LNCaP clone FGC (cell line): ENCODE data around the gene LHPP.

Experiments used
- DNase-seq: peaks from one replicate; pipeline ENCODE4 v3.0.0-alpha.2; 2011; ENCODE audit warnings: low read depth
- H3K4me3 ChIP-seq: 2 replicates; pipeline ENCODE4 v1.5.1; 2011; ENCODE audit warnings: mild to moderate bottlenecking, low read depth, low read length, control low read depth
- CTCF ChIP-seq: IDR thresholded peaks from 2 replicates; pipeline ENCODE4 v1.5.1; 2012; ENCODE audit warnings: mild to moderate bottlenecking; ENCODE audit not compliant: control insufficient read depth, insufficient read depth; ENCODE audit errors: extremely low read depth

Gene LHPP

GRCh38 chr10:124530816-124531215 lies 69.2 kb downstream of the LHPP start:
- no peak overlapping the region for H3K4me3 ChIP-seq
- no peak for DNase-seq
- no peak for TF ChIP-seq CTCF

GRCh38 chr10:124532106-124532641 lies 70.6 kb downstream of the LHPP start:
- no peak overlapping the region for H3K4me3 ChIP-seq
- peak; percentile 40 for TF ChIP-seq CTCF
- DNase-seq = no peak

DNA sequence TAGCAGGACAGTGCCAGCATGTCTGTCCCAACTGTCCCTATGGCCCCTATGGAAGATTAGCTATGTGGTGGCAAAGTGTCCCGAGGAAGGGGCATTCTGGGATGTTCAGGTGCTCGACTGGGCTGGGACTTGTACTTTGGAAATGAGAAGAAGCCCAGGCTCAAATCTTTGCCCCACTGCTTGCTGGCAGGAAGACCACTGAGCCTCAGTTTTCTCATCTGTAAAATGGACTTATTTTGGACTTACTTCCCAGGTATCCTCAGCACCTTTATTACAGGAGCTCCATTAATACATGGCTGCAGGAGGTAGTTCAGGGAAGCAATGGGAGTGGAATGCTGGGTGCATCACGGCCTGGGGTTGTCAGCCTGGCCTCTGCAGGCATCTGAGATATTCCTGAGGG lies 71.2 kb downstream of the LHPP start:
- TF ChIP-seq CTCF = no peak
- H3K4me3 ChIP-seq = no peak overlapping the region
- DNase-seq = no peak

GRCh38 chr10:124533266-124533665 lies 71.6 kb downstream of the LHPP start:
- DNase-seq = no peak
- no peak for TF ChIP-seq CTCF
- no peak overlapping the region for H3K4me3 ChIP-seq

DNA sequence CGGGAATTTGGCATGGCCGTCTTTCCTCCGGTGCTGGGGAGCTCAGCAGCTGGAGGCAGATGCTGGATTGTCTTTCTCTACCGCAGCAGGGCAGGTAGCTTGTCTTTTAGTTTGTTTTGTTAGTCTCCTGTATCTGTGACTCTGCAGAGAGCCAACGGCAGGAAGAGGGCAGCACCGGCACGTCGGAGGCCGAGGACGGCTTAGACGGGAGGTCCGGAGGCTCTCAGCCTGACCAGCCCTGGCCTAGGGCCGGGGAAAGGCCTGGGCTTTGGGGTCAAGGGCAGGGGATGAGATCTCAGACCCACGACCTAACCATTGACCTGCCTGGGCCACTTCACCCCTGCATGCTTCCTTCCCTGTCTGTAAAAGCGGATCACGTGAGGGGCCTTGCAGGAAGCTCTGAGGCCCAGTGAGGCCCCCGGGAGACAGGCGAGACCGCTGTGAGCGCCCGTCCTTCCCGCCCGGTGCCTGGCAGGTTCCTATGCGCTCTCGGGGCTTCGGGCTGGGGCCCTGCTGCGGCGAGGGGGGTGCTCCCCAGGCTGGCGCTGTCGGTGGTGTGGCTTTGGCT lies 72.7 kb downstream of the LHPP start:
- no peak overlapping the region for H3K4me3 ChIP-seq
- peak; percentile 7; the same call in 1 of the 2 replicates for TF ChIP-seq CTCF
- DNase-seq = no peak

- no peak overlapping the region for H3K4me3 ChIP-seq
- TF ChIP-seq CTCF = no peak
- no peak for DNase-seq
Measured at GRCh38 chr10:124534826-124535601, 73.4 kb downstream of the LHPP start.
